Peyer's patch (tissue), 4 donors: ENCODE results near the gene SYCP2.

Experiments
- POLR2A ChIP-seq, 2 donors: fragments of 450-650 bp; IDR thresholded peaks; one replicate each; pipeline ENCODE4 v1.5.1; 2017; ENCODE audit warnings: antibody characterized with exemption in 2 of 2, mild to moderate bottlenecking in 2 of 2, moderate library complexity in 2 of 2
- TF ChIP-seq, protein P1 (sequence below), 6 experiments: fragments of 450-650 bp in 4 of 6; fragments of 200-600 bp in 2 of 6; sonication (generic) in 1 of 6; IDR thresholded peaks; one replicate each; pipeline ENCODE4 v1.5.1; 2017 to 2019; ENCODE audit warnings: antibody characterized with exemption in 6 of 6, mild to moderate bottlenecking in 3 of 6, moderate library complexity in 1 of 6

GRCh38 chr20:59818911-59819310 is 114.5 kb downstream of the SYCP2 start:
- TF ChIP-seq, protein P1, sequence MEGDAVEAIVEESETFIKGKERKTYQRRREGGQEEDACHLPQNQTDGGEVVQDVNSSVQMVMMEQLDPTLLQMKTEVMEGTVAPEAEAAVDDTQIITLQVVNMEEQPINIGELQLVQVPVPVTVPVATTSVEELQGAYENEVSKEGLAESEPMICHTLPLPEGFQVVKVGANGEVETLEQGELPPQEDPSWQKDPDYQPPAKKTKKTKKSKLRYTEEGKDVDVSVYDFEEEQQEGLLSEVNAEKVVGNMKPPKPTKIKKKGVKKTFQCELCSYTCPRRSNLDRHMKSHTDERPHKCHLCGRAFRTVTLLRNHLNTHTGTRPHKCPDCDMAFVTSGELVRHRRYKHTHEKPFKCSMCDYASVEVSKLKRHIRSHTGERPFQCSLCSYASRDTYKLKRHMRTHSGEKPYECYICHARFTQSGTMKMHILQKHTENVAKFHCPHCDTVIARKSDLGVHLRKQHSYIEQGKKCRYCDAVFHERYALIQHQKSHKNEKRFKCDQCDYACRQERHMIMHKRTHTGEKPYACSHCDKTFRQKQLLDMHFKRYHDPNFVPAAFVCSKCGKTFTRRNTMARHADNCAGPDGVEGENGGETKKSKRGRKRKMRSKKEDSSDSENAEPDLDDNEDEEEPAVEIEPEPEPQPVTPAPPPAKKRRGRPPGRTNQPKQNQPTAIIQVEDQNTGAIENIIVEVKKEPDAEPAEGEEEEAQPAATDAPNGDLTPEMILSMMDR (IDR thresholded peaks at IDR 0.05), result no peak
- no peak for TF ChIP-seq POLR2A (IDR thresholded peaks at IDR 0.05)
